ENCODE data around the gene LGALS14. TPM values are rescaled to one million over a fixed set of nuclear protein-coding genes. Genes with fewer than 3 reads are reported as not detected.
"Not testable (repeated sequence)": the region's sequence is repeated elsewhere in the genome, so short reads cannot be mapped to it uniquely, and the experiment has no call there.

Gene LGALS14
- total RNA-seq, 1 experiment from 2014 or later = not detected

GRCh38 chr19:39692822-39693221 is 11.5 kb upstream of the LGALS14 start:
- DNase-seq (ENCODE audit: low read depth) = no peak

GRCh38 chr19:39695759-39696158 is 8.5 kb upstream of the LGALS14 start:
- DNase-seq (ENCODE audit: low read depth) = no peak

GRCh38 chr19:39696387-39696786 is 7.9 kb upstream of the LGALS14 start:
- no peak for DNase-seq (ENCODE audit: low read depth)

GRCh38 chr19:39698535-39698934 is 5.7 kb upstream of the LGALS14 start:
- no peak for DNase-seq (ENCODE audit: low read depth)

GRCh38 chr19:39701291-39701690 is 3.0 kb upstream of the LGALS14 start:
- no peak for DNase-seq (ENCODE audit: low read depth)

- no peak for DNase-seq (ENCODE audit: low read depth)
Measured at GRCh38 chr19:39705578-39706188, 1.4 kb downstream of the LGALS14 start.

GRCh38 chr19:39708594-39708993 is 4.3 kb downstream of the LGALS14 start:
- no peak for DNase-seq (ENCODE audit: low read depth)

GRCh38 chr19:39709026-39709872 is 5.0 kb downstream of the LGALS14 start:
- DNase-seq (ENCODE audit: low read depth) = no peak

GRCh38 chr19:39710333-39710890 is 6.1 kb downstream of the LGALS14 start:
- DNase-seq (ENCODE audit: low read depth) = no peak

GRCh38 chr19:39720144-39720543 is 15.9 kb downstream of the LGALS14 start:
- not testable (repeated sequence) for DNase-seq (ENCODE audit: low read depth)

- no peak for DNase-seq (ENCODE audit: low read depth)
Measured at GRCh38 chr19:39725995-39726394, 21.7 kb downstream of the LGALS14 start.

- no peak for DNase-seq (ENCODE audit: low read depth)
Measured at GRCh38 chr19:39727070-39727800, 23.0 kb downstream of the LGALS14 start.

GRCh38 chr19:39728040-39728439 is 23.8 kb downstream of the LGALS14 start:
- no peak for DNase-seq (ENCODE audit: low read depth)

GRCh38 chr19:39729594-39729993 is 25.3 kb downstream of the LGALS14 start:
- no peak for DNase-seq (ENCODE audit: low read depth)

GRCh38 chr19:39731685-39732084 is 27.4 kb downstream of the LGALS14 start:
- DNase-seq (ENCODE audit: low read depth) = no peak

- no peak for DNase-seq (ENCODE audit: low read depth)
Measured at GRCh38 chr19:39733841-39734240, 29.6 kb downstream of the LGALS14 start.

GRCh38 chr19:39735688-39736087 is 31.4 kb downstream of the LGALS14 start:
- no peak for DNase-seq (ENCODE audit: low read depth)

- no peak for DNase-seq (ENCODE audit: low read depth)
Measured at GRCh38 chr19:39736088-39736487, 31.8 kb downstream of the LGALS14 start.

- DNase-seq (ENCODE audit: low read depth) = no peak
Measured at GRCh38 chr19:39737351-39737750, 33.1 kb downstream of the LGALS14 start.

- DNase-seq (ENCODE audit: low read depth) = no peak
Measured at GRCh38 chr19:39737891-39738290, 33.6 kb downstream of the LGALS14 start, which contains the start of gene CLC. TSS of gene CLC (minus strand) at chr19:39738029. CDS start at chr19:39737952, 77 bp downstream.

GRCh38 chr19:39738814-39739213 is 34.5 kb downstream of the LGALS14 start:
- DNase-seq (ENCODE audit: low read depth) = no peak

GRCh38 chr19:39740395-39740794 is 36.1 kb downstream of the LGALS14 start:
- DNase-seq (ENCODE audit: low read depth) = no peak
